Astrocyte of the cerebellum (primary cell): ENCODE data around the gene MTUS2.
"Not testable (repeated sequence)": the region's sequence is repeated elsewhere in the genome, so short reads cannot be mapped to it uniquely, and the experiment has no call there.

Experiments used
- DNase-seq: peaks from one replicate; pipeline ENCODE4 v3.0.0-alpha.2; 2011; ENCODE audit warnings: low read depth
- H3K4me3 ChIP-seq: 2 replicates; pipeline ENCODE4 v1.5.1; 2011; ENCODE audit warnings: mild to moderate bottlenecking, low read depth, low read length, moderate library complexity
- in situ Hi-C: cut with HindIII; loops from 2 replicates; pipeline ENCODE4 v1.10.0; 2017; ENCODE audit warnings: low sequenced_read_pairs
- TF ChIP-seq, protein P1 (sequence below): IDR thresholded peaks from 2 replicates; pipeline ENCODE4 v1.5.1; 2012; ENCODE audit warnings: low read length, low read depth, moderate library complexity, mild to moderate bottlenecking; ENCODE audit errors: missing control alignments

Gene MTUS2

DNA sequence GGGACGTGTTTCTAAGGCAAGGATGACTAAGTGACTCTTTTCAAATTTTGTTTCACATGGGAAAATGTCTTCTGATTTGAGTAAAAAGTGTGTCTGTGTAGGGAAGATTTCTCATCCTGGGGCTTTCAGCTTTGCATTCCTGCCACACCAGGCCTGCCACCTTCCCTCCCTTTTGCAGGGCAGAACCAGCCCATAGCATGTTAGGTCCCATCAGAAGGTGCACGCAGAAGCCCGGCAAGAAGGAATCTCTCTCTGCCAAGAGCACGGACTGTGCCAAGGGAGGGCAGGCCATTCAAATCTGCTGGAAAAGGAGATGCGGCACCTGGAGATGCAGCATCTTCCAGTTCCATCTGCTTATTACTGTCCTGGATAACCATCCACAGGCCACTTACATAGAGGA is 563.3 kb downstream of the MTUS2 start:
- no peak for DNase-seq
- TF ChIP-seq, protein P1, sequence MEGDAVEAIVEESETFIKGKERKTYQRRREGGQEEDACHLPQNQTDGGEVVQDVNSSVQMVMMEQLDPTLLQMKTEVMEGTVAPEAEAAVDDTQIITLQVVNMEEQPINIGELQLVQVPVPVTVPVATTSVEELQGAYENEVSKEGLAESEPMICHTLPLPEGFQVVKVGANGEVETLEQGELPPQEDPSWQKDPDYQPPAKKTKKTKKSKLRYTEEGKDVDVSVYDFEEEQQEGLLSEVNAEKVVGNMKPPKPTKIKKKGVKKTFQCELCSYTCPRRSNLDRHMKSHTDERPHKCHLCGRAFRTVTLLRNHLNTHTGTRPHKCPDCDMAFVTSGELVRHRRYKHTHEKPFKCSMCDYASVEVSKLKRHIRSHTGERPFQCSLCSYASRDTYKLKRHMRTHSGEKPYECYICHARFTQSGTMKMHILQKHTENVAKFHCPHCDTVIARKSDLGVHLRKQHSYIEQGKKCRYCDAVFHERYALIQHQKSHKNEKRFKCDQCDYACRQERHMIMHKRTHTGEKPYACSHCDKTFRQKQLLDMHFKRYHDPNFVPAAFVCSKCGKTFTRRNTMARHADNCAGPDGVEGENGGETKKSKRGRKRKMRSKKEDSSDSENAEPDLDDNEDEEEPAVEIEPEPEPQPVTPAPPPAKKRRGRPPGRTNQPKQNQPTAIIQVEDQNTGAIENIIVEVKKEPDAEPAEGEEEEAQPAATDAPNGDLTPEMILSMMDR = no peak
- in situ Hi-C loops = no loop called here
- H3K4me3 ChIP-seq = no peak overlapping the region

DNA sequence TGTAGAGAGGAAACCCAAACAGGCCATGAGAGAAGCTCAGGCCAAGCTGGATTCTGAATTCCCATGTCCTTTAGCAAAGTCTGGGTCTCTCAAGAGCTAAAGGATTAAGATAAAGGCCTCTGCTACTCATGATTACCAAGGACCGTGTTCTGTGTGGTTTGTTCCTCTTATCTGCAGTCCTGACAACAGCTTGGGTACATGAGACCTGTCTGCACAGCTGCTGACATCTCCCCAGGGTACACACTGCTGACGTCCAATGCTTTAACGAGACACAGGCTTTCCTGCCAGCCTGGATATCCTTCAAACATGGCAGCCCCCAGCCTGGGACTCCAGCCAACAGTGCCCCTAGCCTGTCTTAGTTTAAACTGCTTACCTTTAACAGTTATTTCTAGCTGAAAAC is 564.3 kb downstream of the MTUS2 start:
- H3K4me3 ChIP-seq = no peak overlapping the region
- in situ Hi-C loops = no loop called here
- TF ChIP-seq, protein P1 = no peak
- DNase-seq = no peak

DNA sequence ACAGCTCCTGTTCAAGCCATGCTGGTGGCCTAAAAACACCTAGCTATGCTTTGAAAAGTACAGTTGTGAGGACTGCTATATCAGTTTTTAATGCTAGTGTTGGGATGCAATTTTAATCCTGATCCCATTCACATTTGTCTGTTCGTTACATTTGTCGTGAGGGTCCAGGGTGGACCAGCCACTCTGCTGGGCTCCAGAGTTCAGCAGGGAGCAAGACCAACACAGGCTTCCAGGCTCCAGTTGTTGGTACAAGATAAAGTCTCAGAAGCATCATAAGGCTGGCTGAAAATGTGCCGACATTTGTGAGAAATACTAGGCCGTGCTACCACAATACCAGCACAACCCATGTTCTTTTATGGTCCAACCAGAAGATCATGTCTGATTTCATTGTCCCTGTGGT is 564.7 kb downstream of the MTUS2 start:
- in situ Hi-C loops = no loop called here
- H3K4me3 ChIP-seq = no peak overlapping the region
- no peak for DNase-seq
- TF ChIP-seq, protein P1 = no peak

DNA sequence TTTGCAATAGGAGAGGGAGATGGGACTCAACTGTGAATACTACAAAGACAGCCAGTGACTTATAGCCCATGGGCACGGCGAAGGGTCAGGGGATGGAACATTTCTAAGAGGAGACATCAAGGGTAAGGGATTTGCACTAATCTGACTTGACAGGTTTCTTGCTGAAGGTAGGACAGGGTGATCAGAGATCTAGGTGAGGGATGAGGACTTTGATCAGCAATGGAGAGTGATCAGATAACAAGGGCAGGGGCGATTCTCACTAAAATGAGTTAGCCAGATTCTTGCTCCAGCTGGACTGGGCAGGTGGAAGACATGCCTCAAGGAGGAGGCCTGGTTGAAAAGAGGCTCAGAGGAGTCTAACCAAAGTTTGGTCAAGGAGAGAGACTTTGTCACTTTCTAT is 566.1 kb downstream of the MTUS2 start:
- in situ Hi-C loops = no loop called here
- no peak overlapping the region for H3K4me3 ChIP-seq
- TF ChIP-seq, protein P1 = no peak
- DNase-seq = no peak

DNA sequence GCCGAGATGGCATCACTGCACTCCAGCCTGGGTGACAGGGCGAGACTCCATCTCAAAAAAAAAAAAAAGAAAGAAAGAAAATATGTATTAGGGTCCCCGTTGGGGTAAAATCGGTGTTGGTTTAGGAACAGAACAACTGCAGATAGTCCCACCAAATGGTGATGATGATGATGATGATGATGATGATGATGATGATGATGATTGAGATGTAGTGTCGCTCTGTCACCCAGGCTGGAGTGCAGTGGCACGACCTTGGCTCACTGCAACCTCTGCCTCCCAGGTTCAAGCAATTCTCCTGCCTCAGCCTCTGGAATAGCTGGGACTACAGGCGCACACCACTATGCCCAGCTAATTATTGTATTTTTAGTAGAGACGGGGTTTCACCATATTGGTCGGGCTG is 570.5 kb downstream of the MTUS2 start:
- in situ Hi-C loops, DNase-seq: not testable (repeated sequence)

DNA sequence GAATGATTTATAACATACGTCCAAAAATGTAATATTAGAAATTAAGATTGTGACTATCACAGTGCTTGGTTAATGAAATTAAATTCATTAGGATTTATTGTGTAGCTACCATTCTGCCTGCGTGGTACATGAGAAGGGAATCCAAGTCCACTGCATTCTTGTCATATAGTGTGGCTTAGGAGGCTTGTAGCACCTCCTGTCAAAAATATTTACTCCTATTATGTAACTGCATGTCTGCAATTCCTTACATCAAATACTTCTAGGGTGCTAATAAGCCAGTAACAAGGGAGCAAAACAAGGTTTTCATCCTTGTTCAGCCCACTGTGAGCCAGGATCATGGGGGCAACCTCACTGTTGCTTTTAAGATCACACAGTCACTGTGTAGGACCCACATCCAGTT is 576.3 kb downstream of the MTUS2 start:
- TF ChIP-seq, protein P1 = no peak
- no peak for DNase-seq
- H3K4me3 ChIP-seq = no peak overlapping the region
- in situ Hi-C loops = no loop called here

More for the DNA sequence above, 570.5 kb downstream of the MTUS2 start:
- H3K4me3 ChIP-seq = not testable (repeated sequence)

DNA sequence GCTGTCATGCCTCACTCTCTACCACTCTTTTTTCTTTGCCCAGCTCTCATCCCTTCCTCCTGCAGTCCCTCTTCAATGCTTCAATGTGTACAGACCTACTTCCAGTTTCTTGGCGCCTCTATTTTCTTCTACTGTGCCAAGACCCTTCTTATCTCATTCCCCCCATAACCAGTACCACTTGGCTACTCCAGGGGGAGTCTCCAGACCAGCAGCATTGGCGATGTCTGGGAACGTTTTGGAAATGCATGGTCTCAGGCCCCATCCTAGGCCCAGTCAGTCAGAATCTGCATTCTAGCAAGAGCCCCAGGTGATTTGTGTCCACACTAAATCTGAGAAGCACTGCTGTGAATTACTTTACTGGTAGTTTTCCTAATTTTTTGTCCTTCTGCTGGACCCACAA is 577.1 kb downstream of the MTUS2 start:
- H3K4me3 ChIP-seq = no peak overlapping the region
- in situ Hi-C loops = no loop called here
- no peak for DNase-seq
- TF ChIP-seq, protein P1 = peak; percentile 11
